WI38 (cell line): ENCODE measurements around the gene CCR5.

Source experiments
- H3K4me3 ChIP-seq: 2 replicates; pipeline ENCODE4 v1.5.1; 2011; ENCODE audit warnings: low read depth, mild to moderate bottlenecking, control low read depth, low read length
- TF ChIP-seq, protein P1 (sequence below): IDR thresholded peaks from 2 replicates; pipeline ENCODE4 v1.5.1; 2012; ENCODE audit warnings: low read depth, mild to moderate bottlenecking, control low read depth, low read length

Gene CCR5

DNA sequence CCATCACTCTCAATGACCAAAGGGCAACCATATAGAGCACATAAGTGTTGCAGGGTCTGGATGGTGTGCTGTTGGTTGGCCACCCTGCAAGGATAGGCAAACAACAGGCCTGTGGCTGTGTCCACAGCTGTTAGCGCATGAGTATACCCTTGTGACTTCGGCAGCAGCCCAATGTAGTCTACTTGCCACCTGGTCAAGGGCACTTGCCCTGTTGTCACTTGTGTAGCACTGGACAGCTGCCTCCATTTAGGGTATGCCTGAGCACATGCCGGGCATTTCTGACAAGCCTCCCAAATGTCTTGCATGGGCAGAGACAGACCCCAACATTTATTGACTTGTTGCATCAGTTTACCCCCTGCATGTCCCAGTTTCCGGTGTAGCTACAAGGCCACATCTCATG, 49.1 kb downstream of the CCR5 start:
- H3K4me3 ChIP-seq, result no peak overlapping the region
- TF ChIP-seq, protein P1, sequence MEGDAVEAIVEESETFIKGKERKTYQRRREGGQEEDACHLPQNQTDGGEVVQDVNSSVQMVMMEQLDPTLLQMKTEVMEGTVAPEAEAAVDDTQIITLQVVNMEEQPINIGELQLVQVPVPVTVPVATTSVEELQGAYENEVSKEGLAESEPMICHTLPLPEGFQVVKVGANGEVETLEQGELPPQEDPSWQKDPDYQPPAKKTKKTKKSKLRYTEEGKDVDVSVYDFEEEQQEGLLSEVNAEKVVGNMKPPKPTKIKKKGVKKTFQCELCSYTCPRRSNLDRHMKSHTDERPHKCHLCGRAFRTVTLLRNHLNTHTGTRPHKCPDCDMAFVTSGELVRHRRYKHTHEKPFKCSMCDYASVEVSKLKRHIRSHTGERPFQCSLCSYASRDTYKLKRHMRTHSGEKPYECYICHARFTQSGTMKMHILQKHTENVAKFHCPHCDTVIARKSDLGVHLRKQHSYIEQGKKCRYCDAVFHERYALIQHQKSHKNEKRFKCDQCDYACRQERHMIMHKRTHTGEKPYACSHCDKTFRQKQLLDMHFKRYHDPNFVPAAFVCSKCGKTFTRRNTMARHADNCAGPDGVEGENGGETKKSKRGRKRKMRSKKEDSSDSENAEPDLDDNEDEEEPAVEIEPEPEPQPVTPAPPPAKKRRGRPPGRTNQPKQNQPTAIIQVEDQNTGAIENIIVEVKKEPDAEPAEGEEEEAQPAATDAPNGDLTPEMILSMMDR, result no peak

DNA sequence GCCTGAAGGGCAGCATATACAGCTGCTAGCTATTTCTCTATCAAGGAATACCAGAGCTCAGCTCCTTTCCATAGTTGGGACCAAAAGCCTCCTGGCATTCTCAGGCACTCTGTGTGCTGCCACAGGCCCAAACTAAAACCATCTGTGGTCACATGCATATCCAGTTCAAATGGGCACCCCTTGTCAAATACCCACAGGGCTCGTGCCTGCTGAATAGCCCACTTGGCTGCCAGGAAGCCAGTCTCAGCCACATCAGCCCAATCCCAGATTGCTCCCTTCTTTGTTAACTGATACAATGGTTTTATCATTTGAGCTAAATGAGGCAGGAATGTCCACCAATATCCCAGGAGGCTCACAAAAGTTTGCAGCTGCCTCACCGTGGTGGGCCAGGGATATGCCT, 50.2 kb downstream of the CCR5 start:
- TF ChIP-seq, protein P1, result no peak
- no peak overlapping the region for H3K4me3 ChIP-seq

DNA sequence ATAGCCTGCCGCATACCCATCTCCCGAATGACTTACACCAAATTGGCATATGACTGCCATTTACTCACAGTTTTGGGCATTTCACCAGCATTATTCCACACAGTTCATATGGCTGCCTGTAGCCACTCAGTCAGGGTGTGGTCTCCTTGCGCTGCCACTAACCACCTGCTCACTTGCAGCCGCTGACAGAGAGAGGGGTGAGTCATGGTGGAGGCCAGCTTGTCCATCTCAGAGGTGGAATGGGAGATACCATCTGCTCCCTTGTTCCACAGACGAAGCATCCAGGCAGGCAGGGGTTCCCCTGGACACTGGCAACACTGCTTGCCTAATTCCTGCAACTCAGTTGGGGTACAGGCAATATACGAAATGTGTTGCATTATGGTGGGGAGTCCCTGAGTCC, 51.9 kb downstream of the CCR5 start:
- TF ChIP-seq, protein P1, result no peak
- no peak overlapping the region for H3K4me3 ChIP-seq

DNA sequence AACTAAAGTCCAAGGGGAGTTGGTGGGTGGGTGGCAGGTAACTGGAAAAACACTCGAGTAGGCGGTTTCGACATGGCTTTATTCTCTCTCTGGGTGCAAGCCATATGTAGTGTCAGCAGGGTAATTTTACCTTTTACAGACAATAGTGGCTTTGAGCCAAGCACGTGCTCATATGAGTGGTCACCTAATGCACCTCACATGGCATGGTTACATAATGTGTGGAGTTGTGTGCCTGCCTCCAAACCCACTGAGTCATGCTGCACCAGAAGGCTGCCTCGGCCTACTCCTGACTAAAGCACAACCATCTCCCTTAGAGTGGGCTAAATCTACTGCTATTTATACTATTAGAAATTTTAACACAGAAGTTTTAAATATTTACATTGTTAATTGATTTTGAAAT, 52.8 kb downstream of the CCR5 start:
- H3K4me3 ChIP-seq, result no peak overlapping the region
- TF ChIP-seq, protein P1, result no peak
